ENCODE measurements around the gene RYR1.
"Not testable (repeated sequence)": the region's sequence is repeated elsewhere in the genome, so short reads cannot be mapped to it uniquely, and the experiment has no call there.

Gene RYR1

GRCh38 chr19:38401148-38401547 is 32.3 kb upstream of the RYR1 start:
- TF ChIP-seq CTCF (IDR thresholded peaks at IDR 0.05) (no peak), ZFX (IDR thresholded peaks at IDR 0.05; ENCODE audit: borderline replicate concordance) (no peak)
- peak overlapping the region; percentile 75 for H3K27ac ChIP-seq

- TF ChIP-seq CTCF (IDR thresholded peaks at IDR 0.05) (no peak), ZFX (IDR thresholded peaks at IDR 0.05; ENCODE audit: borderline replicate concordance) (no peak)
- H3K27ac ChIP-seq, result peak overlapping the region; percentile 75
Observed at GRCh38 chr19:38402623-38402966, 30.9 kb upstream of the RYR1 start.

- TF ChIP-seq CTCF (IDR thresholded peaks at IDR 0.05) (peak; percentile 93), ZFX (IDR thresholded peaks at IDR 0.05; ENCODE audit: borderline replicate concordance) (no peak)
- H3K27ac ChIP-seq, result peak within 1 kb of the TSS; percentile 75
Observed at GRCh38 chr19:38402967-38403674, 30.4 kb upstream of the RYR1 start, which contains the start of gene FAM98C. FAM98C (plus strand) TSS chr19:38403093; CDS start chr19:38403154, 61 bp downstream.

- no peak for TF ChIP-seq CTCF (IDR thresholded peaks at IDR 0.05)
- no peak for TF ChIP-seq ZFX (IDR thresholded peaks at IDR 0.05; ENCODE audit: borderline replicate concordance)
- H3K27ac ChIP-seq, result no peak overlapping the region
Observed at GRCh38 chr19:38404858-38405257, 28.6 kb upstream of the RYR1 start.

- no peak overlapping the region for H3K27ac ChIP-seq
Observed at GRCh38 chr19:38405276-38405675, 28.2 kb upstream of the RYR1 start.

GRCh38 chr19:38409631-38410133 is 23.8 kb upstream of the RYR1 start:
- H3K27ac ChIP-seq, result no peak overlapping the region
- TF ChIP-seq CTCF (IDR thresholded peaks at IDR 0.05) (no peak), ZFX (IDR thresholded peaks at IDR 0.05; ENCODE audit: borderline replicate concordance) (no peak)

More at GRCh38 chr19:38405276-38405675, 28.2 kb upstream of the RYR1 start:
- TF ChIP-seq CTCF (IDR thresholded peaks at IDR 0.05), result no peak
- no peak for TF ChIP-seq ZFX (IDR thresholded peaks at IDR 0.05; ENCODE audit: borderline replicate concordance)

GRCh38 chr19:38410407-38410806 is 23.1 kb upstream of the RYR1 start:
- H3K27ac ChIP-seq, result not testable (repeated sequence)

Data from 22Rv1 (cell line).